Choroid plexus epithelial cell (primary cell): ENCODE results near the gene ZNF827.

Experiments
- DNase-seq: peaks from one replicate; pipeline ENCODE4 v3.0.0-alpha.2; 2010; ENCODE audit warnings: low read depth
- H3K4me3 ChIP-seq: 2 replicates; pipeline ENCODE4 v1.5.1; 2011; ENCODE audit warnings: low read depth, mild to moderate bottlenecking, control low read depth, low read length, moderate library complexity
- TF ChIP-seq, protein P1 (sequence below): conservative IDR thresholded peaks from 2 replicates; pipeline ENCODE4 v1.5.1; 2011; ENCODE audit warnings: low read depth, mild to moderate bottlenecking, control low read depth, inconsistent platforms, low read length, moderate library complexity

ZNF827 gene

DNA sequence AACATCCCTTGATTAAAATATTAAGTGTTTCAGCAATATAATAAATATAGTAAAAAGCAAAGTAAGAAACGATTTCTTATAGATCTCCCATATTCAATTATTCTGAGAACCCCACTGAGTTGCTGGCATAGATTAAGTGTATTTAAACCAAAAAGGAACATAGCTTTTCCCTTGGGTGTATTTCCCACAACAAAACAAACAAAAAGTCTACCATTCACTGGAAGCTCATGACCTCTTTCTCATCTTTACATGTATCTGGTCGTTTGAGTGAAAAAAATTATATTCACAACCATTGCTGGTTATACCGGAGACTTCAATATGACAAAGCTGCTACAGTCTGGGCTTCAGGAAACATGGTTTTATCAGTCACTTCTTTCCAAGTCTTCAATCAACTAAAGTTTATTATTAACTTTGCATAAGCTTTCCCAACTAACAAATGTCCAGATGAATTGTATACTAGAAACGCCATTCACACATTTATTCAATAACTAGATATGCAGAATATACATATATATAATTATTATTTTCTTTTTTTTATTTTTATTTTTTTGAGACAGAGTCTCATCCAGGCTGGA is 38.6 kb downstream of the ZNF827 start:
- no peak overlapping the region for H3K4me3 ChIP-seq
- TF ChIP-seq, protein P1, sequence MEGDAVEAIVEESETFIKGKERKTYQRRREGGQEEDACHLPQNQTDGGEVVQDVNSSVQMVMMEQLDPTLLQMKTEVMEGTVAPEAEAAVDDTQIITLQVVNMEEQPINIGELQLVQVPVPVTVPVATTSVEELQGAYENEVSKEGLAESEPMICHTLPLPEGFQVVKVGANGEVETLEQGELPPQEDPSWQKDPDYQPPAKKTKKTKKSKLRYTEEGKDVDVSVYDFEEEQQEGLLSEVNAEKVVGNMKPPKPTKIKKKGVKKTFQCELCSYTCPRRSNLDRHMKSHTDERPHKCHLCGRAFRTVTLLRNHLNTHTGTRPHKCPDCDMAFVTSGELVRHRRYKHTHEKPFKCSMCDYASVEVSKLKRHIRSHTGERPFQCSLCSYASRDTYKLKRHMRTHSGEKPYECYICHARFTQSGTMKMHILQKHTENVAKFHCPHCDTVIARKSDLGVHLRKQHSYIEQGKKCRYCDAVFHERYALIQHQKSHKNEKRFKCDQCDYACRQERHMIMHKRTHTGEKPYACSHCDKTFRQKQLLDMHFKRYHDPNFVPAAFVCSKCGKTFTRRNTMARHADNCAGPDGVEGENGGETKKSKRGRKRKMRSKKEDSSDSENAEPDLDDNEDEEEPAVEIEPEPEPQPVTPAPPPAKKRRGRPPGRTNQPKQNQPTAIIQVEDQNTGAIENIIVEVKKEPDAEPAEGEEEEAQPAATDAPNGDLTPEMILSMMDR: no peak
- DNase-seq: no peak

DNA sequence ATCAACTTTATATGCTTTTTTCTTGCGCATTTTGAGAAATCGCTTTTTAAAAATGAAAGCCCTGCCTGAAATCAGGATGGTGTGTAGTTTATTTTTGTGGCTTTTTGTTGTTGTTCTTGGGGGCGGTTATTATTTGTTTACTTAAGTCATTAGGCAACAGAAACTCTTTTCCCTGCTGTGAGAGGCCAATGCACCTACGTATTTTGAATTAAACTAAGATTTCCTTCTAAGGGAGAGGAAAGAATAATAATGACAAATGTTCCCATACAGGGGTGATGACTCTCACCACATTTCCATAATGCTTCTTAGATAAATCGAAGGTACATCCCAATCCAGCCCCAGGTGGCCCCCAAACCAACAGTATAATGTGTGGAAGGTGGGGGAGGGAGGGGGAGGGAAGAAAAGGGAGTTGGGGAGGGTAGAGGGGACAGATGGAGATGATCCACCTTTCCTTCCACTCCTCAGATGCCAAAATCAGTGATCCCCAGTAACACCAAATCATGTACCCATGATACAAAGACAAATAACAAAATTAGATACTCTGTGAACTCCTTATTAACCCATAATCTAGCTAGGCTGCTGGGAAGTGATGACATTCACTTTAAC is 39.6 kb downstream of the ZNF827 start:
- TF ChIP-seq, protein P1: no peak
- no peak overlapping the region for H3K4me3 ChIP-seq
- DNase-seq: peak; percentile 65

DNA sequence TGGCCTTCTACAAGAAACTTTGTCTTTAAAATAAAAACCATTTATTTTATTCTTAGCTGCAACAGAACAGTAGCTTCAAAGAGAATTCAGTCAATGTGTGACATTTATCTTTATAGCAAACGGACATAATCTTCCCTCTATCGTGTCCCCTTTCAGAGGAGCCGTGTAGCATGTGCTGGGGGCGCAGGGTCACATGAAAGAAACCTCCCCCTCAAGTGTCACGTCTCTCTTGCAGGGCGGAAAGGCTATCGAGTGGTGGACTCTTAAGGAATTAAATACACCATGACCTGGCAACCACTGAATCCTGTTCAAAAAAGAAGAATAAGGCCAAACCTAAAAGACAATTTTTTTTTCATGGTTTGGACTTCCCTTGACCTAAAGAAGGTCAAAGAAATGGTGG is 40.2 kb downstream of the ZNF827 start:
- no peak overlapping the region for H3K4me3 ChIP-seq
- TF ChIP-seq, protein P1: no peak
- DNase-seq: no peak

DNA sequence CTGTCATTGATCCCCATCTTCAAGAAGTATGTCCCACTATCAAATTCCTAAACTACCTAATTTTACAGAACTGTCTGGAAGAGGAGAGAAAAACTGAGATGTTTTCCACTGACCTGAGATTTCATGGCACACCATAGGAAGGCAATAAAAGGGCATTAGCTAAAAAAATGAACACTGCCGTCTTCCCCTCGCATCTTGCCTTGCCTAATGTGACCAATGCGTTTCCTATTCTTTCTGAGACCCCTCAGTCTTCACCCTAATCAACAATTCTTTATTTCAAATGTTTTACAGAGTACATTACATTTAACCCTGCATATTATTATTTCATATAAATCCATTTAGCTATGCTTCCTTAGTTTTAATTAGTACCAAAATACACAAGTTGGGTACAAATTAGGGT is 43.6 kb downstream of the ZNF827 start:
- TF ChIP-seq, protein P1: no peak
- no peak for DNase-seq
- H3K4me3 ChIP-seq: no peak overlapping the region

DNA sequence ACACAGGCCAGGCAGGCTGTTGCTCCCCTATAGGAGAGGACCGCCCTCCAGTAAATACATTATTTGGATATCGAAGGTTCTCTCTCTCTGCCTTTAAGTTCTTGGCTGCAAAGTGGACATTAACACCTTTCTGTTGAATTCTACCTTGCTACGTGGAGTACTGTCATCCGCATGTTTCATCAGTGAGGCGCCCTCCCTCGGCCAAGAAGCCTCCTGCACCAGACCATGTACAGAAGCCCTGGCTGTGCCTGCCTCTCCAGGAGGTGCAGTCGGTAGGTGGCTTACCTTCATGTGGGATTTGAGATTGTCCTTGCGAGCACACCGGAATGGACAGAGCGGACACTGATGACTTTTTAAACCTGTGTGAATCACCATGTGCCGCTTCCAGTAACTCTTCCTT is 46.7 kb downstream of the ZNF827 start:
- TF ChIP-seq, protein P1: no peak
- no peak overlapping the region for H3K4me3 ChIP-seq
- no peak for DNase-seq

DNA sequence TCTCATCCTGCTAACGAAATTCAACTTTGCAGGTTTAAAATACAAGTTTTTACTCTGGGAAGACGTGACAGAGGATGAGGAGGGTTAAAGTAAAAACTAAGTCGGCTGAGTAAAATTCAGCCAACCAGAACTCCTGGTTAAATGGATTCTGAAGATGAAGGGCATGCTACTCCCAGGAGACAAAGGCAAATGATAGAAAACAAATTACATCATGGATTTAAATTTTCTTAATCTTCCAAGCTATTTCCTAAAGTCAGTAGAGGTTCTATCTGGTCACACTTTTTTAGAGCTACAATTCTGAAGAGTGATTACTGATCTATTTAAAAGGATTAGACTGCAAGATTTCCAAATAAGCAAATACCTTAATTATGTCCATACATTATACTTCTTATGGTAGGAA is 47.9 kb downstream of the ZNF827 start:
- TF ChIP-seq, protein P1: no peak
- no peak overlapping the region for H3K4me3 ChIP-seq
- no peak for DNase-seq

DNA sequence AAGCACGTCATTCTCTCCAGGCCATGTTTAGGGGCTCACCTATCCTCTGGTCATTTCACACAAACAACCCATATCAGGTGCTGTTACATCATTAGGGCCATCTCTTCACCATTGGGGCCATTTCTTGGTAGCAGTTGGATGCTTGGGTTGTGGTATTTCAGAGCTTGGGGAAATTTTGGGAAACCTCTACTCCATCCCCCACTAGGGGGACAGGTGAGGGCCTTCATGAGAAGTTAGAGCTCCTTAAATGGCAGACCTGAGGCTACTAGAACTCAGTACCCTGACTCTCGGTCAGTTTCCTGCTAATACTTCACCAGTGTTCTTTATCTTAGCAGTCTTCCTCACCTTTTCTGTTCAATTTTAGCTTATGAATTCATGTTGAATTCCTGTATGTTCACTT is 50.2 kb downstream of the ZNF827 start:
- DNase-seq: no peak
- no peak overlapping the region for H3K4me3 ChIP-seq
- TF ChIP-seq, protein P1: peak; percentile 24
